Ascending aorta (tissue), 2 donors: Measurements from ENCODE around the gene CXCR2. TPM values are rescaled to one million over a fixed set of nuclear protein-coding genes. Genes with fewer than 3 reads are reported as not detected.

ENCODE experiments used
- DNase-seq, 2 donors: peaks; one replicate each; pipeline ENCODE4 v3.0.0-alpha.2; 2019; ENCODE audit warnings: low spot score in 2 of 2
- H3K27ac ChIP-seq, 2 donors: fragments of 200-600 bp; sonication (generic); one replicate each; pipeline ENCODE4 v1.5.1; 2016 to 2017; ENCODE audit warnings: mild to moderate bottlenecking in 1 of 2
- H3K27me3 ChIP-seq: fragments of 200-600 bp; sonication (generic); one replicate; pipeline ENCODE4 v1.5.1; 2017
- H3K36me3 ChIP-seq, 2 donors: fragments of 200-600 bp; sonication (generic); one replicate each; pipeline ENCODE4 v1.5.1; 2016
- H3K4me1 ChIP-seq, 2 donors: fragments of 200-600 bp; sonication (generic); one replicate each; pipeline ENCODE4 v1.5.1; 2016 to 2017; ENCODE audit warnings: mild to moderate bottlenecking in 1 of 2
- H3K4me3 ChIP-seq, 2 donors: fragments of 200-600 bp; sonication (generic); one replicate each; pipeline ENCODE4 v1.5.1; 2016 to 2017; ENCODE audit warnings: mild to moderate bottlenecking in 1 of 2
- H3K9me3 ChIP-seq, 2 donors: fragments of 200-600 bp; sonication (generic); one replicate each; pipeline ENCODE4 v1.5.1; 2016
- intact Hi-C: fragments of 100-400 bp; cut with DNase I; formaldehyde crosslinking; loops from one replicate; pipeline ENCODE4 v1.15.1; 2023
- total RNA-seq: library from RNA; depleted of rRNA; stranded (reverse); fragments of >200 nt; gene quantifications from one replicate; pipeline ENCODE4 v1.1.0, GENCODE V29; 2016
- TF ChIP-seq, protein P1 (sequence below), 3 experiments: fragments of 200-600 bp in 2 of 3; fragments of 450-650 bp in 1 of 3; sonication (generic) in 2 of 3; IDR thresholded peaks; one replicate each; pipeline ENCODE4 v1.5.1; 2016 to 2019; ENCODE audit warnings: antibody characterized with exemption in 3 of 3, mild to moderate bottlenecking in 1 of 3, moderate library complexity in 1 of 3

The CXCR2 gene
- total RNA-seq, 1 donor from 2014 or later, result not detected

DNA sequence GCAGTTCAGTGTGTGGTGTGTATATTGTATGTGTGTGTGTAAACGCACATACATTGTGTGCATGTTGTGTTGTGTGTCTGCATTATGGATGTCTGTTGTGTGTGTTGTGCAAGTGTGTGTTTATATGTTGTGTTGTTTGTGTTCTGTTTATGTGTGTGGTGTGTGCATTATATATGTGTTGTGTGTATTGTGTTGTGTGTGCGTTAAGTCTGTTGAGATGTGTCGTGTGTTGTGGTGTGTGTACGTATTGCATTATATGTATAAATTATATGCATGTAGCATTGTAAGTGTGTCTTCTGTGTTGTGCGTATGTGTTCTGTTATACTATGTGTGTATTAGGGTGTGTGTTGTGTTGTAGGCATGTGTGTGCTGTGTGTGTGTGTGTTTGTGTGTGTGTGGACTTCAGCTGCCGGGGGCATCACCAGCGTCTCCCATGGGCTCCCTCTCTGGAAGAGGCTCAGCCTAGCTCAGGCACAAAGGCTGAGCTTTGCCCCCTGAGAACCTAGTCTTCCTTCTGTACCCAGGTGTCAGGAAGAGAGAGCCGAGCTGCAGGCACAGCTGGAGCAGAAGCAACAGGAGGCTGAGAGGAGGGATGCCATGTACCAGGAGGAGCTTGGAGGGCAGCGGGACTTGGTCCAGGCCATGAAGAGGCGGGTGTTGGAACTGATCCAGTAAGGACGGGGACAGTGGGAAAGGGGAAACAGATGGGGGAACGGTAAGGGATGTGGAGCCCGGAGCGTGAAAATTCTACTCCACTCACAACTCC, 43.1 kb upstream of the CXCR2 start:
- Histone ChIP-seq H3K27ac (no peak overlapping the region), H3K4me3 (no peak overlapping the region), H3K36me3 (no peaks in the 10 kb centered on the region), H3K9me3 (peaks cover 0 to 13% of the 10 kb centered on the region in 2 donors), H3K4me1 (no peaks in the 10 kb centered on the region), H3K27me3 (no peaks in the 10 kb centered on the region)
- intact Hi-C loops, result no loop called here
- TF ChIP-seq, protein P1, sequence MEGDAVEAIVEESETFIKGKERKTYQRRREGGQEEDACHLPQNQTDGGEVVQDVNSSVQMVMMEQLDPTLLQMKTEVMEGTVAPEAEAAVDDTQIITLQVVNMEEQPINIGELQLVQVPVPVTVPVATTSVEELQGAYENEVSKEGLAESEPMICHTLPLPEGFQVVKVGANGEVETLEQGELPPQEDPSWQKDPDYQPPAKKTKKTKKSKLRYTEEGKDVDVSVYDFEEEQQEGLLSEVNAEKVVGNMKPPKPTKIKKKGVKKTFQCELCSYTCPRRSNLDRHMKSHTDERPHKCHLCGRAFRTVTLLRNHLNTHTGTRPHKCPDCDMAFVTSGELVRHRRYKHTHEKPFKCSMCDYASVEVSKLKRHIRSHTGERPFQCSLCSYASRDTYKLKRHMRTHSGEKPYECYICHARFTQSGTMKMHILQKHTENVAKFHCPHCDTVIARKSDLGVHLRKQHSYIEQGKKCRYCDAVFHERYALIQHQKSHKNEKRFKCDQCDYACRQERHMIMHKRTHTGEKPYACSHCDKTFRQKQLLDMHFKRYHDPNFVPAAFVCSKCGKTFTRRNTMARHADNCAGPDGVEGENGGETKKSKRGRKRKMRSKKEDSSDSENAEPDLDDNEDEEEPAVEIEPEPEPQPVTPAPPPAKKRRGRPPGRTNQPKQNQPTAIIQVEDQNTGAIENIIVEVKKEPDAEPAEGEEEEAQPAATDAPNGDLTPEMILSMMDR (IDR thresholded peaks at IDR 0.05), result no peak
- no peak for DNase-seq

DNA sequence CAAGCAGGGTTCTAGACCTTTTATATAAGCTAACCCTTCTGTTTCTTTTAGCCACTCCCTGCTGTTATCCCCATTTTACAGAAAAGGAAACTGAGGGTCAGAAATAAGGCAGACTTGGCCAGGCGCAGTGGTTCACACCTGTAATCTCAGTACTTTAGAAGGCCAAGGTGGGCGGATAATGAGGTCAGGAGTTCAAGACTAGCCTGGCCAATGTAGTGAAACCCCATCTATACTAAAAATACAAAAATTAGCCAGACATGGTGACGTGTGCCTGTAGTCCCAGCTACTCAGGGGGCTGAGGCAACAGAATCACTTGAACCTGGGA, 42.5 kb upstream of the CXCR2 start:
- Histone ChIP-seq H3K4me3 (no peak overlapping the region), H3K27ac (no peak overlapping the region), H3K9me3 (peaks cover 0 to 13% of the 10 kb centered on the region in 2 donors), H3K27me3 (no peaks in the 10 kb centered on the region), H3K4me1 (no peaks in the 10 kb centered on the region), H3K36me3 (no peaks in the 10 kb centered on the region)
- intact Hi-C loops, result no loop called here
- TF ChIP-seq, protein P1 (IDR thresholded peaks at IDR 0.05), result no peak
- DNase-seq, result no peak

DNA sequence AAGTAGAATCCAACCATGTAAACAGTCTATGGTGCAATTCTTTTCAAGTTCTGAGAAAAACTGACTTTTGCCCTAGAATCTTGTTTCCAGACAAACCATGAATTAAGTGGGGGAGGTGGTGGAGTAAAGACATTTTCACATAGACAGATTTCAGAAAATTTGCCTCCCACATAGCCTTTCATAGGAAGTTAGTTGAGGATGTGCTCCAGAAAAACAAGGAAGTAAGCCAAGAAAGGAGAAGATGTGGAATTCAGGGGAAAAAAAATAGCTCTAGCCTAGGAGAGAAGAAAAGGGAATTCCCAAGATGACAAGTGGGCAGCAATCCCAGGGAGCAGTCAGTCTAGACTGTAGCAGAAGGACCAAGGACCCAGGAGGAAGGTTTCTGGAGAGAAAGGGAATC, 39.4 kb upstream of the CXCR2 start:
- H3K4me1 ChIP-seq, result no peaks in the 10 kb centered on the region
- intact Hi-C loops, result no loop called here
- H3K9me3 ChIP-seq, result peaks cover 0 to 13% of the 10 kb centered on the region in 2 donors
- no peak overlapping the region for H3K4me3 ChIP-seq
- no peaks in the 10 kb centered on the region for H3K36me3 ChIP-seq
- DNase-seq, result no peak
- TF ChIP-seq, protein P1 (IDR thresholded peaks at IDR 0.05), result no peak
- H3K27me3 ChIP-seq, result no peaks in the 10 kb centered on the region
- no peak overlapping the region for H3K27ac ChIP-seq

DNA sequence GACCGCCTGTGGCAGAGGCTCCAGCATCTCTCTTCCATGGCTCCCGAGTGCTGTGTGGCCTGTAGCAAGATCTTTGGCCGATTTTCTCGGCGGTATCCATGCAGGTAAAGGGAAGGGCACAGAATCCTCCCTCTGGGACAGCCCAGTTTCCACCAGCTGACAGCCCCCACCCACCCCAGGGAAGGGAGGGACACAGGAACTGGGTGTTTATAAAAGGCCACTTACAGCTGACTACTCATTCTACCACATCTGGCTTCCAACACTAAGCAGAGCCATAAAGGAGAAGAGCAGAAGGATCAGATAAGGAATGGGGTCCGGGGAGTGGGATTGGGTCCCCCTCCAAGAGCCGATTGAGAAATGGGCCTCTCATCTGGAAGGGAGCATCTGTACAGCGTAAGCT, 36.6 kb upstream of the CXCR2 start:
- no peak for DNase-seq
- TF ChIP-seq, protein P1 (IDR thresholded peaks at IDR 0.05), result no peak
- no peaks in the 10 kb centered on the region for H3K27me3 ChIP-seq
- no peak overlapping the region for H3K4me3 ChIP-seq
- intact Hi-C loops, result no loop called here
- peaks cover 0 to 13% of the 10 kb centered on the region in 2 donors for H3K9me3 ChIP-seq
- H3K27ac ChIP-seq, result no peak overlapping the region
- no peaks in the 10 kb centered on the region for H3K4me1 ChIP-seq
- no peaks in the 10 kb centered on the region for H3K36me3 ChIP-seq

DNA sequence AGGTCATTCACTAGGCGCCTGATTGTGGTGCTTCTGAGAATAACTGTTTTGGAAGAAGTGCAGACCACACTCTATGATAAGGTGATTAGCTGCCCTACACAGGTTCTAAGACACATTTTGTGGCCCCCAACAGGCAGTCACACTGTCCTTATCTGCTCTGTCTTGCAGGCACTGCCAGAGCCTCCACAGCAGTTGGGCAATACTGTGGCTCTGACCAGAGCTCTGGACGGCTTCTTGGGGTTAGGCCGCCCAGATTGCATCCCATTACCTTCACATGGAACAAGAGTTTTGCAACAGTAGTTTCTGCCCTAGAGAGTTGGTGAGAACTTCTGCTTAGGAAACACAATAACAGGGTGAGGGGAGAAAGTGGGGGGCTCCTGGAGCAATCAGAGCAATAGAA, 34.1 kb upstream of the CXCR2 start:
- Histone ChIP-seq H3K9me3 (peaks cover 0 to 6% of the 10 kb centered on the region in 2 donors), H3K27ac (no peak overlapping the region), H3K4me3 (no peak overlapping the region), H3K27me3 (no peaks in the 10 kb centered on the region), H3K36me3 (no peaks in the 10 kb centered on the region), H3K4me1 (no peaks in the 10 kb centered on the region)
- no peak for DNase-seq
- TF ChIP-seq, protein P1 (IDR thresholded peaks at IDR 0.05), result no peak
- intact Hi-C loops, result no loop called here

DNA sequence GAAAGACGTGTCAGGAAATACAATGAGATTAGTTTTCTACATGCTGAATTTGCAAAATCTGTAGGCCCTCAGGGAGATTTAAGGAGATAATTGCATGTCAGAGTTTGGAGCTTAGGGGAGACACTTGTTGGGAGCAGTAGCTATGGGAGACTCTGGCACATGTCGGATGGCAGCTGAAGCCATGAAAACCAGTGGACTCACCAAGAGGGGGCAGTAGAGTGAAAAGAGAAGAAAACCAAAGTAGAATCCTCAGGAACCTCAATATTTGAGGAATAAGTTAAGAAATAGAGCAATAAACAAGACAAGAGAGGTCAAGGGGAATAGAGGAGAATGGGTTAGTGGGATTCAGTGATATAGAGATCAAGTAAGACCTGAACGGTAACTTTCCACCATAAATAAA, 31.9 kb upstream of the CXCR2 start:
- TF ChIP-seq, protein P1 (IDR thresholded peaks at IDR 0.05), result no peak
- H3K36me3 ChIP-seq, result no peaks in the 10 kb centered on the region
- no peaks in the 10 kb centered on the region for H3K4me1 ChIP-seq
- intact Hi-C loops, result no loop called here
- H3K27ac ChIP-seq, result no peak overlapping the region
- no peaks in the 10 kb centered on the region for H3K9me3 ChIP-seq
- DNase-seq, result no peak
- H3K4me3 ChIP-seq, result no peak overlapping the region
- H3K27me3 ChIP-seq, result no peaks in the 10 kb centered on the region
